Transverse colon (tissue), 4 donors: ENCODE data around the gene UNC5C. TPM values are rescaled to one million over a fixed set of nuclear protein-coding genes. Genes with fewer than 3 reads are reported as not detected.

Source experiments
- DNase-seq: peaks from one replicate; pipeline ENCODE4 v3.0.0-alpha.2; 2019
- H3K27ac ChIP-seq, 4 donors: fragments of 200-600 bp; sonication (generic); 2 replicates each; pipeline ENCODE4 v1.5.1; 2016 to 2018; ENCODE audit warnings: inconsistent platforms in 4 of 4
- H3K27me3 ChIP-seq: fragments of 200-600 bp; sonication (generic); 2 replicates; pipeline ENCODE4 v1.5.1; 2017; ENCODE audit warnings: inconsistent platforms
- H3K36me3 ChIP-seq, 4 donors: fragments of 200-600 bp; sonication (generic); 2 replicates each; pipeline ENCODE4 v1.5.1; 2017 to 2019; ENCODE audit warnings: inconsistent platforms in 4 of 4
- H3K4me1 ChIP-seq, 4 donors: fragments of 200-600 bp; sonication (generic); 2 replicates each; pipeline ENCODE4 v1.5.1; 2017 to 2020; ENCODE audit warnings: inconsistent platforms in 4 of 4
- H3K4me3 ChIP-seq, 4 donors: fragments of 200-600 bp; sonication (generic); 1 replicate in 1 of 4; 2 replicates in 3 of 4; pipeline versions ENCODE4 v1.5.1 to v1.6.1; 2017 to 2019; ENCODE audit warnings: inconsistent platforms in 4 of 4
- H3K9me3 ChIP-seq, 2 donors: fragments of 200-600 bp; sonication (generic); 2 replicates each; pipeline ENCODE4 v1.5.1; 2017 to 2019; ENCODE audit warnings: inconsistent platforms in 2 of 2
- CTCF ChIP-seq, 5 experiments: fragments of 200-600 bp in 3 of 5; fragments of 450-650 bp in 2 of 5; sonication (generic) in 3 of 5; IDR thresholded peaks; 1 replicate in 2 of 5; 2 replicates in 3 of 5; pipeline ENCODE4 v1.5.1; 2016 to 2017; ENCODE audit warnings: antibody characterized with exemption in 5 of 5, inconsistent platforms in 3 of 5, mild to moderate bottlenecking in 2 of 5, moderate library complexity in 1 of 5
- EP300 ChIP-seq: sonication (generic); formaldehyde crosslinking; IDR thresholded peaks from one replicate; pipeline ENCODE4 v1.6.1; 2017; ENCODE audit warnings: antibody characterized with exemption, low read depth
- POLR2A ChIP-seq: fragments of 450-650 bp; IDR thresholded peaks from one replicate; pipeline ENCODE4 v1.6.1; 2016; ENCODE audit warnings: antibody characterized with exemption, mild to moderate bottlenecking, moderate library complexity
- POLR2AphosphoS5 ChIP-seq, 3 donors: sonication (generic); formaldehyde crosslinking; IDR thresholded peaks; one replicate each; pipeline ENCODE4 v1.6.1; 2016; ENCODE audit warnings: antibody characterized with exemption in 3 of 3
- WGBS, 2 donors: methylation state at CpG; one replicate each; pipeline ENCODE4 v1.1.5; 2018; ENCODE audit warnings: low coverage in 1 of 2; 5-methylcytosine and 5-hydroxymethylcytosine counted together
- in situ Hi-C, 4 donors: fragments of 200-750 bp; cut with MboI; loops; one replicate each; pipeline versions ENCODE4 v1.15.0 to v1.15.1; 2017; ENCODE audit warnings: low sequenced_read_pairs in 3 of 4, low pct_ligation_motif_present in 1 of 4, low pct_unique_long_range_greater_than_20kb in 1 of 4
- intact Hi-C: fragments of 100-400 bp; cut with DNase I; formaldehyde crosslinking; loops from one replicate; pipeline ENCODE4 v1.15.1; 2023; ENCODE audit warnings: low total_unique reads
- total RNA-seq, 4 donors: library from RNA; depleted of rRNA; stranded (reverse); fragments of >200 nt; gene quantifications; one replicate each; pipeline ENCODE4 v1.1.0, GENCODE V29; 2016

UNC5C gene
- total RNA-seq, 4 donors from 2014 or later: 4.5 to 6.8 (median 4.8) TPM

GRCh38 chr4:95507561-95507960 lies 41.2 kb downstream of the UNC5C start:
- intact Hi-C loops: no loop called here
- Histone ChIP-seq H3K4me3 (no peak overlapping the region), H3K9me3 (no peaks in the 10 kb centered on the region), H3K4me1 (no peaks in the 10 kb centered on the region), H3K27me3 (no peaks in the 10 kb centered on the region), H3K36me3 (no peaks in the 10 kb centered on the region), H3K27ac (no peak overlapping the region)
- DNase-seq: no peak
- TF ChIP-seq POLR2A: no peak
- no peak for TF ChIP-seq CTCF (IDR thresholded peaks at IDR 0.05)
- TF ChIP-seq EP300: no peak
- no peak for TF ChIP-seq POLR2AphosphoS5 (IDR thresholded peaks at IDR 0.05)
- WGBS, 2 donors: 84 to 90% methylated on average over 5 of the region's 5 CpGs
- in situ Hi-C loops: no loop called here

GRCh38 chr4:95507147-95507546 lies 41.6 kb downstream of the UNC5C start:
- Histone ChIP-seq H3K27ac (no peak overlapping the region), H3K4me3 (no peak overlapping the region), H3K27me3 (no peaks in the 10 kb centered on the region), H3K4me1 (no peaks in the 10 kb centered on the region), H3K9me3 (no peaks in the 10 kb centered on the region), H3K36me3 (no peaks in the 10 kb centered on the region)
- no peak for DNase-seq
- intact Hi-C loops: no loop called here
- 50 to 55% methylated on average over 1 of the region's 1 CpG for WGBS, 2 donors
- TF ChIP-seq CTCF (IDR thresholded peaks at IDR 0.05) (no peak), EP300 (no peak), POLR2AphosphoS5 (IDR thresholded peaks at IDR 0.05) (no peak), POLR2A (no peak)
- in situ Hi-C loops: no loop called here

- Histone ChIP-seq H3K4me1 (no peaks in the 10 kb centered on the region), H3K36me3 (no peaks in the 10 kb centered on the region), H3K4me3 (no peak overlapping the region), H3K27ac (no peak overlapping the region), H3K27me3 (no peaks in the 10 kb centered on the region), H3K9me3 (no peaks in the 10 kb centered on the region)
- 86% methylated on average over 4 of the region's 4 CpGs for WGBS, 2 donors
- intact Hi-C loops (no loop called here), in situ Hi-C loops (no loop called here)
- no peak for DNase-seq
- no peak for TF ChIP-seq EP300
- TF ChIP-seq POLR2A: no peak
- no peak for TF ChIP-seq POLR2AphosphoS5 (IDR thresholded peaks at IDR 0.05)
- no peak for TF ChIP-seq CTCF (IDR thresholded peaks at IDR 0.05)
Measured at GRCh38 chr4:95506264-95506663, 42.5 kb downstream of the UNC5C start.

- TF ChIP-seq EP300: no peak
- no peak for TF ChIP-seq POLR2AphosphoS5 (IDR thresholded peaks at IDR 0.05)
- no peak for TF ChIP-seq CTCF (IDR thresholded peaks at IDR 0.05)
- no peak for TF ChIP-seq POLR2A
- intact Hi-C loops (no loop called here), in situ Hi-C loops (no loop called here)
Measured at GRCh38 chr4:95505799-95506198, 43.0 kb downstream of the UNC5C start.

More at GRCh38 chr4:95505799-95506198, 43.0 kb downstream of the UNC5C start:
- no peaks in the 10 kb centered on the region for H3K4me1 ChIP-seq
- H3K36me3 ChIP-seq: no peaks in the 10 kb centered on the region
- no peak for DNase-seq
- no peaks in the 10 kb centered on the region for H3K9me3 ChIP-seq
- no peaks in the 10 kb centered on the region for H3K27me3 ChIP-seq
- no peak overlapping the region for H3K4me3 ChIP-seq
- H3K27ac ChIP-seq: no peak overlapping the region
